CD4-positive, alpha-beta T cell treated with Interleukin-12 subunit alpha and Interleukin-12 subunit beta, for 1 hour (primary cell): ENCODE measurements around the gene RFXAP.

ENCODE experiments used
- DNase-seq: peaks from one replicate; pipeline ENCODE4 v3.0.0-alpha.2; 2020

RFXAP gene

GRCh38 chr13:36870050-36870692 is 51.1 kb downstream of the RFXAP start:
- no peak for DNase-seq

- no peak for DNase-seq
These were observed 53.6 kb downstream of the RFXAP start for GRCh38 chr13:36872621-36873020.

GRCh38 chr13:36875431-36875830 is 56.4 kb downstream of the RFXAP start:
- no peak for DNase-seq

- DNase-seq, result no peak
These were observed 56.9 kb downstream of the RFXAP start for GRCh38 chr13:36875961-36876360.
